Stimulated activated CD4-positive, alpha-beta T cell treated with anti-CD3 and anti-CD28 coated beads, Interleukin-4, amount 100 ng/mL, for 24 hours (primary cell): ENCODE results near the gene FBXL13.
"Not testable (repeated sequence)": the region's sequence is repeated elsewhere in the genome, so short reads cannot be mapped to it uniquely, and the experiment has no call there.

Source experiments
- DNase-seq: peaks from one replicate; pipeline ENCODE4 v3.0.0-alpha.2; 2020

The FBXL13 gene

DNA sequence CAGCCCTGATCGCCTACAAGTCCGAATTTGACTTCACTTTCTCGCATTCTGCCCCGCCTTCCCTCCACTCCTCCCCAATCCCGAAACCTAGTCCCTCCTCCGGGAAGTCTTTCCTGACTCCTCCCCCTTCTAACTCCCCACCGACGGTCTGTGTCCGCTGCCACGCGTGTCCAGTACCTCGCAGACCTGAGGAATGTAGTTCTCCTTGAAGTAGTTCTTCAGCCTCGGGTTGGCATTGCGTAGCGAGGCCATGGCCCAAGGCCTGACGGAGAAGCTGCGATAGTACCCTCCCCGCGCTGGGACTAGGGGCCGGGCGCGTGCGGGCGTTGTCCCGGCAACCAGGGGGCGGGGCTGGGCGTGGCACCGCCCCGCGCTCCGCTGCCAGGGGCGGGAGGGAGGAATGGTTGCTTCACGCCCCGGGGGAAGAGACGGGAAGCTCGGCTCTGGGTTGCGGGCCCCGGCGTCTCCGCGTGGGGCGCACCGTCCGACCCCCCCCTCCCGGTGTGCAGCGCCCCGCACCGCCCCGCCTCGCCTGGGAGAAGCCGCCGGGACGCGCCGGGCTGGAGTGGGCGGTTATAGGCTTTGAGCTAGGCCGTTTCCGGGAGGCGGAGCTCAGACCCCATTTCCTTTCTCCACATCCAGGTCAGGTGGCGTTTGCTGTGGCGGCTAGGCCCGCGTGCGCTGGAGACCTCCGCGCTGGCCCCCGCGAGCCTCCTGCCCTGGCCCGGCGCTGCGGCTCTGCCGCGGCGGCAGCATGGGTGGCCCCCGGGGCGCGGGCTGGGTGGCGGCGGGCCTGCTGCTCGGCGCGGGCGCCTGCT lies at the start of gene FBXL13, which contains the start of gene ARMC10:
FBXL13 (minus strand) TSS at position 278 of the 818 bp plus-strand sequence.
ARMC10 (plus strand) TSS at position 622 of the 818 bp plus-strand sequence; CDS start at position 755, 133 bp downstream.
- DNase-seq = peak; percentile 91

DNA sequence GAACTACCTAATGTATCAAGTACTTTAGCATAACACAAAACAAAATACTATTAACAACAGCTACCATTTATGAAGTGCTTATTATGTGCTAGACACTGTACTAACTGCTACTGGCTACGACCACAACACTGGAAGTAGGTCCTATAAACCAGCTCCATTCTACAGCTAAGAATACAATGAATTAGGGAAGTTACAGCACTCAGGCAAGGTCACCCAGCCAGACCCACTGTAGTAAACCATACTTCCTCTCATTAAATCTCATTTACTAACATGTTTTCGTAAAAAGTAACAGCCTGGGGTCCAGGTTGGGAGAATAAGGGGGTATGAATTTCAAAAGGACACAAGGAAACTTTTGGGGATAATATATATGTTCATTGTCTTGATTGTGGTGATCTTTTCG lies 48.9 kb upstream of the FBXL13 start:
- no peak for DNase-seq

DNA sequence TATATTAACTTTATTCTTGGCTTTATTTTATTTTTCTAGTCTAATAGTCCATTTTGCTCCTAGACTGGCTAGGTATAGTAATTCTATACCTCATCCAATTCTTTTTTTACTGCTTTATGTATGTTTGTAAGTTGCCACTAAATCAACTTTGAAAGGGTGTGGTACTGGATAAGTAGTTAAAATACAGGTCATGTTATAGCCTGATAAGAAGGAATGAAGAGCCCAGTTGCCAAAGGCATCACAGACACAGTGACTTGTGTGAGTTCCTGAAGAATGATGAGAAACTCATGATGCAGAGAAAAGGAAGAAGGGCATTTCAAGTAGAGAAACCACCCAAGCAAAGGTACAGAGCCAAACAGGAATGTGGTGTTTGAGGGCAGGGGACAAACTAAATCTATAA lies 47.0 kb upstream of the FBXL13 start:
- DNase-seq = no peak

DNA sequence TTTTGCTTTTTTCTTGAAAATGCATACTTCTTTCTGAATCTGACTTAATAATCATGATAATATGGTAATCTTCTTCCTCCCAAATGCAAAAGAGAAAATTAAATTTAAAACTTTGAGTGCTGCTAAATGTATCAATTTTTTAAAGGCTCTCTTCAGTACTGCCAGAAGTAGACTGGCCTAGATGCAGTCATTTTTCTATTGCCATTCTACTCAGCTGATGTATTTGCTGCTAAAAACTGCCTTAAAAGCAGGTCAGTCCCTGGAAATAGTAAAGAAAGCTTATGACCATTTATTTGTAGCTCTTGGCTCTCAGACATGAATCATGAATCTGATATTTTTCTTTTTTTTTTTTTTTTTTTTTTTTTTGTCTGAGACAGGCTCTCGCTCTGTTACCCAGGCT lies 45.8 kb upstream of the FBXL13 start:
- no peak for DNase-seq

DNA sequence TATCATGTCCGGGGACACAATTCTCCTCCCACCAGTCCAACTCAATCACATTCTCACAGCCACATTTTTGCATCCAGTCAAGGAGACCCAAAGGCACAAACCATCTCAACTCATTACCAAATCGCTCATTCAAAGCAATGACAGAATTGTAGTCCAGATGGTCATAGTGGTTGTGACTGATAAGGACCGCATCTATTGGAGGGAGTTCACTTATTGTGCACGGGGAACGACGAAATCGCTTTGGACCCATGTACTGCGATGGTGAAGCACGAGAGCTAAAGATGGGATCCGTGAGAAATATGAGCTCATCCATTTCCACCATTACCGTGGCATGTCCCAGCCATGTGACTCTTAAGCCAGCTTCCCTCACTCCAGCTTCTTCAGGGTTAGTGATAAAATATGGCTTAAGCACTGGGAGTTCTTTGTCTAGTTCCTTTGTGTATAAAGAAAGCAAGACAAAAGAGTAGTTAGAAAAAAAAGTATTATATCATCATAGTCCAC lies 45.2 kb upstream of the FBXL13 start:
- DNase-seq = no peak

DNA sequence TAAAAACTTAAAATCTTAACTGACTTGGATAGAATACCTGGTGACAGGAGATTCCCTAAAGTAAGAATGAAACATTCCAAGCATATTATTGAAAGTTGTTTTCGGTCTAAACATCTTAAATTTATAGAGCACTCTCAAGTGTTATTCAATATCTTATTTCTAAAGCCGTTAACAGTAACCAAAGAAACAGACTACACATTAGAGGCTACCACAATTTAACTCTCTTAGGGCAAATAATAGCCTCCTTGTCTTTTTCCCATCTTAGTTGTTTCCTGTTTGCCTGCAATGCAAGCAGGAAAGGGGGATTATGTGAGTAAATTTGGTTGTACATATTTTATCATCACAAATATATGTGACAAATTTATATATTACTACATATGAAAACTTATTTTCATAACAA lies 42.9 kb upstream of the FBXL13 start:
- no peak for DNase-seq

DNA sequence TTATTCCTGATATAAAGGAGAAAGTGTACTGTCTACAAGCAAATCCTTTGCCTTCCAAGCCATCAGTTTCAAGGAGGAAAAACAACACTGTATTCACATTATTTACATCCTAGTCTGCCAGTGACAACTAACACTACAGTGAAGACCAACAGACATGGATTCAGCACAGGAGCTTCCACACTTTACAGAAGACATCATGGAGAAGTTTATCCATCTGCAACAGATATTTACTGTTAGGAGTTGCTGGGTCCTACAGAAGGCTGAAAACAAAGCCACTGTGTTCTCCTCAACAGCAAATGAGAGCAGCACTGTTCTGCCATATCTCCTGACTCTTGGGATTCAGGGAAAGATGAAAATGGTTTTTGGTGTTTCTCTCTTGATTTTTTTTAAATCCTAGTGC lies 42.4 kb upstream of the FBXL13 start:
- DNase-seq = no peak

DNA sequence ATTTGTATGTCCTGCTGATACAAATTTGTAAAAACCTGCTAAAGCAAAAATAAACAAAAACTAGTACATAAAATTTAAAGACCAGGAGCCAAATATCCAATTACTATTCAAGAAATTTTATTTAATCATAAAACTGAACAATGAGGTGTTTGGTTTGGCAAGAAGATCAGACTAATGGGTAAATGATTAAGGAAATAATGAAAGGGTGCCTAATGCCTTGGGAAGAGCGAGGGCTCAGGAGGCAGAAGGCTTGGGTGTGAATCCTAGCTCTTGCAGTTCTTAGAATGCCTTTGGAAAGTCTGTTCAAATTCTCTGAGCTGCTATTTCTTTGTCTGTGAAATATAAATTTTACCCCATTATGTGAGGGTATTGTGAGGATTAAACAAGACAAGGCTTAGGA lies 41.9 kb upstream of the FBXL13 start:
- no peak for DNase-seq

DNA sequence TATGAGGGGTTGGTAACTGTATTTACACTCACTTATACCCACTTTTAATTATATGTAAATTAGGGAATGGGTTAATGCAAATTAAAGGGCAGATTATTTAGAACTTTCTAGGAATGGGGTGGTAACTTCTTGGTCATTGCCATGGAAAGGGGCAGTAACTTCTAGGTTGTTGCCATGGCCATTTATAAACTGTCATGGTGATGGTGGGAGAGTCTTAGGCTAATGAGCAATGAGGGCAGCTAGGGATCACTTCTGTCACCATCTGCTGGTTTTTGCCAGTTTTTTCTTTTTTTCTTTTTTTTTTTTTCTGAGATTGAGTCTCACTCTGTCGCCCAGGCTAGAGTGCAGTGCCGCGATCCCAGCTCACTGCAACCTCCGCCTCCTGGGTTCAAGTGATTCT lies 41.2 kb upstream of the FBXL13 start:
- no peak for DNase-seq

DNA sequence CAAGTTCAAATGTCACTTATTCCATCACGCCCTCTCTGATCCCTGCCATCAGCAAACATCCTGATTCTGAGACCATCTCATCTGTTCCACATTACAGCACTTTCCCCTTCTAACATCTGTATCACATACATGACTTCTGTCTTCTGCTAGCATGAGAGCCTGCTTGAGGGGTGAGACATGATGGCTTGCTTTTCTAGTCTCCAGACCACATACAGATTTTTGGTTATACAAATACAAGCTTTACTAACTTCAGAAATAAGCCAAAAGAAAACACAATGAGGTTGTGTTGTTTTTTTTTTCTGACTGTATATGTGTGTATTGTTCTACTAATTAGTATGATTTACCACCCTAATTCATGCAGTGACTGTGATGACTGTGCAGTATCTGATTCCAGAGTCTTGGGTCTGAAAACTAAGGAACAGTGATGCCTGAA lies 40.0 kb upstream of the FBXL13 start:
- DNase-seq = no peak

DNA sequence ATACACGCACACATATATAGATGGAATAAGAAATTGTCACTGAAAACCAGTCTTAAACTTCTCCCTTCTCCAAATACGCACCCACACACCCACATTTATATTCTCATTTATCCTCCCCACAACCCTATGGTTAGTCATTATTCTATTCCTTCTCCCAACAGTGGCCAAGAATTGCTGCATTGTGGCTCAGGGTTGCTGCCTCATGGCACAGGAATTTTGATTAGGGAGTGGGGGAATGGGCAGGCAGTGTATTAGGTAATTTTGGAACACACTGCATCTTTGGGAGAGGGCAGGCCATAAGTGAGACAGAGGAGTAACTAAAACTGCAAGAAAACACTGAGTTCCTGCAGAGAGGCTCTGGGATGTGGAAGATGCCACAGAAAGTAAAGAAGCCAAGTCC lies 38.6 kb upstream of the FBXL13 start:
- no peak for DNase-seq

DNA sequence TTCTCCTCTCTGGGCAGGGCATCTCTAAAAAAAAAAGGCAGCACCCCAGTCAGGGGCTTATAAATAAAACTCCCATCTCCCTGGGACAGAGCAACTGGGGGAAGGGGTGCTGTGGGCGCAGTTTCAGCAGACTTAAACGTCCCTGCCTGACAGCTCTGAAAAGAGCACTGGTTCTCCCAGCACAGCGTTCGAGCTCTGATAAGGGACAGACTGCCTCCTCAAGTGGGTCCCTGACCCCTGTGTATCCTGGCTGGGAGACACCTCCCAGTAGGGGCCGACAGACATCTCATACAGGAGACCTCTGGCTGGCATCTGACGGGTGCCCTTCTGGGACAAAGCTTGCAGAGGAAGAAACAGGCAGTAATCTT lies 32.1 kb upstream of the FBXL13 start:
- not testable (repeated sequence) for DNase-seq

DNA sequence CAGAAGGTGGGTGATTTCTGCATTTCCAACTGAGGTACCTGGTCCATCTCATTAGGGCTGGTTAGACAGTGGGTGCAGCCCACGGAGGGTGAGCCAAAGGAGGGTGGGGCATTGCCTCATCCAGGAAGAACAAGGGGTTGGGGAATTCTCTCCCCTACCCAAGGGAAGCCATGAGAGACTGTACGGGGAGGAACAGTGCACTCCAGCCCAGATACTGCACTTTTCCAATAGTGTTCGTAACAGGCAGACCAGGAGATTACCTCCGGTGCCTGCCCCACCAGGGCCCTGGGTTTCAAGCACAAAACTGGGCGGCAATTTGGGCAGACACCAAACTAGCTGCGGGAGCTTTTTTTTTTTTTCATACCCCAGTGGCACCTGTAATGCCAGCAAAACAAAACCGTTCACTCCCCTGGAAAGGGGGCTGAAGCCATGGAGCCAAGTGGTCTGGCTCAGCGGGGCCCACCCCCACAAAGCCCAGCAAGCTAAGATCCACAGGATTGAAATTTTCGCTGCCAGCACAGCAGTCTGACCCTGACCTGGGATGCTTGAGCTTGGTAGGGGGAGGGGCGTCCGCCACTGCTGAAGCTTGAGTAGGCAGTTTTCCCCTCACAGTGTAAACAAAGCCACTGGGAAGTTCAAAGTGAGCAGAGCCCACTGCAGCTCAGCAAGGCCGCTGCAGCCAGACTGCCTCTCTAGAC lies 31.6 kb upstream of the FBXL13 start:
- DNase-seq = no peak

DNA sequence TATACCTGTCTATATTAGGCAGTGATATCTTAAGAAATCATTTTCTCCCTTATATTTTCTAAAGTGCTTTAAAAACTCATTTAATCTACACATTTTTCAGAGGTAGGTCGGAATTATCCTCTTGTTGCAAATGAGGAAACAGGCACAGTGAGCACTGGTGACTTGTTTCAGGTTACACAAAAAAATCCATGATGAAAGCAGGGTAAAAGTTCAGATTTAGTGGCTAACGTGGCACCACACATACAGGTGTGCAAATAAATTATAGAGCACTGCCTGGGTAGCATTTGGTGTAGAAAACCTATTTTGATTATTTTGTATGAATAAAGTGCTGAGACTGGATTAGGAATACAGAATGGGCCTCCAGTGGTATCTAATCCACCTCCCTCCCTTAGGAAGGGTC lies 26.9 kb upstream of the FBXL13 start:
- DNase-seq = no peak

DNA sequence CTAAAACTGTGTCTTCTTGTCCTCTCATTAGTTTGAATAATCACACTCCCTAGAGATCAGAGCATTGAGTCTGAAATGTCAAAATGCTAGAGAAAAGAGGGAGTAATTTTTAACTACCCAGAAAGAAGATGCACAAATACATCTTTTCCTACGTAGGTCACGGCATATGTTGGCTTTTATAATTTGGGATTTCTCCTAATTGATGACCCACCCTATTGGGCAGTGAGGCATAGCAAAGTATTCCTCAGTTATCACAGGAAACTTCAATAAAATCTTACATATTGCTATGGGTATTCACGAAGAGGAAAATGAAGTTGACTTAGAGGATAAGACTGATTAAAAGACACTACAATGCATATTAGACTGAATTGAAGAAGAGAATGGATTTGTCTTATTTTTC lies 25.8 kb upstream of the FBXL13 start:
- DNase-seq = no peak

DNA sequence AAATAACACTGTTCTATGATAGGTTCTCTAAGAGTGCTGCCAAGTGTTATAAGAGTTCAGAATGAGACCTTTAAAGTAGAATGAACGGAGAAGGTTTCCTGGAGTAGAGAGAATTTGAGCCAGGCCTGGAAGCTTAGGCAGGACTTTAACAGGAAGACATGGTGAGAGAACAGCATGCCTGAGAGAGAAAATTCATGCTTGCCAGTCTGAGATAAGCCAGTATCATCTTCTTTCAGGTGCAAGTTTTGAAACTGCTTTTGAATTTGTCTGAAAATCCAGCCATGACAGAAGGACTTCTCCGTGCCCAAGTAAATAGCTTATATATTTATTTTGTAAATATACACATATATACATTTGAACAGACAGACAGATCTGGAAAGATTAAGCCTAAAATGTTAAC lies 22.4 kb upstream of the FBXL13 start:
- no peak for DNase-seq

DNA sequence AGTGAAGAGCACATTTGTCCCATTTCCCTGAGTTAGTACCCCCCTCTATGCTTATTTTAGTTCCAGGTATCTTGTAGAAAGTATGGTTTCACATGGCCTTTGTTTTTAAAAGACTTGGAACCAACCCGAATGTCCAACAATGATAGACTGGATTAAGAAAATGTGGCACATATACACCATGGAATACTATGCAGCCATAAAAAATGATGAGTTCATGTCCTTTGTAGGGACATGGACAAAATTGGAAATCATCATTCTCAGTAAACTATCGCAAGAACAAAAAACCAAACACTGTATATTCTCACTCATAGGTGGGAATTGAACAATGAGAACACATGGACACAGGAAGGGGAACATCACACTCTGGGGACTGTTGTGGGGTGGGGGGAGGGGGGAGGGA lies 21.0 kb upstream of the FBXL13 start:
- not testable (repeated sequence) for DNase-seq

DNA sequence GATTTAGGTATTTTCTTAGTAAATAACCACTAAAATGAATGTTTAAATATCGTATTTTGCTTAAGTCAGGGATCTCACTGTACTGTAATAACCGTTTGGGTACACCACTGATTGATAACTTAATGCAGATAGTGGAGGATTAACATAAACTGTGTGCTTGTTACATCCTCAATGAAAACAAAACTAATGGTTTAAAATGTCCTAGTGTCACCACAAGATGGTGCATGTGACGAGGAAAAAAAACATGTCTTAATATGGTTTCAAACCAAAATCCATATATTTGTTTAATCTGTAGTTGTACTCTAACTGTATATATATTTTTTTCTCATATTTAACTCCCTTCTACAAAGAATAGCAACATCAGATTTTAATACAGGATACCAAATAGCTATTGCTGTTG lies 19.5 kb upstream of the FBXL13 start:
- DNase-seq = no peak

DNA sequence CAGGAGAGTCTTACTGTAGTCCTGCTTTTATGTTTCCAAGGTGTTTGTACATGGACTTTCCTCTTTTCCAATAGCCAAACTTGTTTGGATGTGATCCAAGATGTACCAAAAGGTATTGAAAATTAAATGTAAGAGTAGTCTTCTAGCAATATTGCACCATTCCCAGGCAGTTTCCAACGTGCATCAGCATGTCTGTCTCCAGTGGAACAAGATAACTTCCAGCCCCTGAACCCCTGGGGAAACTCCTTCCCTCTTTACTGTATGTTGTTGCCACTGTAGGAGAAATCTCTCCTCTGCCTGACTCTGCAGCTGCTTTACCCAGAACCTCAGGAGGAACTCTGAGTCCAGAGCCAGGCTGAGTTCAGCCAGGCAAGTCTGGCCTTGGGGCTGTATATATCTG lies 18.8 kb upstream of the FBXL13 start:
- no peak for DNase-seq

DNA sequence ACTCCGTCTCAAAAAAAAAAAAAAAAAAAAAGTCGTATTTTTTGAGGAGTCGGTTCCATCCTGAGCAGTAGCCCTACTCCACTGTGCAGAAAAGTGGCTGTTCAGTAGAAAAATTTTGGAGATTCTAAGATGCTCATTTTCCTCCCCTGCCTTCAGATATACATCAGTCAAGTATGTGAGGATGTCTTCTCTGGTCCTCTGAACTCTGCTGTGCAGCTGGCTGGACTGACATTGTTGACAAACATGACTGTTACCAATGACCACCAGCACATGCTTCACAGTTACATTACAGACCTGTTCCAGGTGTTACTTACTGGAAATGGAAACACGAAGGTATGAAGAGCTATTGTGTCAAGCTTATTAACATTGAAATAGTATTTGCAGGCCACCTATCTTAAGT lies 17.7 kb upstream of the FBXL13 start:
- DNase-seq = not testable (repeated sequence)

DNA sequence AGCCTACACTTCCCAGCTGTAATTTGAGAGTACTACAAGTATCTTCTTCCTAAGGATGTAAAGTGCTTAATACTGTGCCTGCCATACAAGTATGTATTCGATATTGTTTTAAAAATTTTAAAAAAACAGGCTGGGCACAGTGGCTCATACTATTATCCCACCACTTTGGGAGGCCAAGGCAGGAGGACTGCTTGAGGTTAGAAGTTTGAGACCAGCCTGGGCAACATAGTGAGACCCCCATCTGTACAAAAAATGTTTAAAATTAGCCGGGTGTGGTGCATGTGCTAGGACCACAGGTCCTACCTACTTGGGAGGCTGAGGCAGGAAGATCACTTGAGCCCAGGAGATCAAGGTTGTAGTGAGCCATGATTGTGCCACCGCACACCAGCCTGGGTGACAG lies 8.6 kb upstream of the FBXL13 start:
- no peak for DNase-seq

DNA sequence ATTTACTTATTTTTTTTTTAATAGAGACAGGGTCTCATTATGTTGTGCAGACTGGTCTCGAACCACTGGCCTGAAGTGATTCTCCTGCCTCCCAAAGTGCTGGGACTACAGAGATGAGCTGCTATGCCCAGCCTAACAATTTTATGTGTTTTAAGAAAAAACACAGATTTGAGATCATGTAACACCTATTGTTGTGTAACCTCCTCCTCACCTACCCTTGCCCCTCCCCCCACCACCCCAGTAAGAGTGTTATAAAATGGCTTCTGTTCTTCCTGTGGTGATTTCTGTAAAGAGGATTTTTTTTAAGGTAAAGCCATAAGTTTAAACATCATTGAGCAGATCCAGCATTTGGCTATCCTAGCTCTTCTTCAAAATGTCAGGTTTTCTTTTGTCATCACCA lies 7.9 kb upstream of the FBXL13 start:
- no peak for DNase-seq

DNA sequence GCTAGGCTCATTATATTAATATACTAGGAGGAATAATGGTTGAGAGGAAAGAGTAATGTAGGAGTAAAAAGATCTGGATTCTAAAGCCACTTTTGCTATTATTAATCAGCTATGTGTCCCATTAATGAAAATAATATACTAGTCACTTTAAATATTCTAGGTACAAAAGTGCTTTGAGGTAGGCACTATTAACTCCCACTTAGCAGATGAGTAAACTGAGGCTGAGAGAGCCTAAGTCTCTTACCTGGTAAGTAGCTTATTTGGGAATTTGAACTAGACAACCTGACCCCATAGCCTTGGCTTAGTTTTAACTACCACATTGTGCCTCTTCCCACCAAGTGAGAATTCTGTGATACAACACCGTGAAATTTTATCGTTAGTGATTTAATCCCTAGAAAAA lies 6.3 kb upstream of the FBXL13 start:
- no peak for DNase-seq

DNA sequence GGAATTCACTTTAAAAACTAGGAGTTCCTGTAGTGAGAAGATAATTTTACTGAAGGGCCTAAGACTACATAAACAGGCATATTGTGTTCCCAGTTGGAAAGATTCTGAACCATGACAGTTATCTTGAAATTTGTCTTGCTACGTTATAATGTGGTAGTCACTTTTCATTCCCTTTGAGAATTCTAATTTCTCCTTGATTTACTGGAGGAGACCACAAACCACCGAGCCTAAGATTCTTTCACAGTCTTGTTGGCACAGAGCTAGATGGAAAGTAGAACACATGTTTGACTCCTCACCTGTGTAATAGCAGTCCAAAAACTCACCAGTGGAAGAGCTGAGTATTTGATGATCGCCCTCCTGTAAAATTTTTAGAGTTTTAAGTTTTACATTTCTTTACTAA lies 5.2 kb upstream of the FBXL13 start:
- no peak for DNase-seq
